Measurements from ENCODE around the gene ACSL3.
"Not testable (repeated sequence)": the region's sequence is repeated elsewhere in the genome, so short reads cannot be mapped to it uniquely, and the experiment has no call there.

GRCh38 chr2:222848031-222848430 is 12.8 kb upstream of the ACSL3 start:
- TF ChIP-seq SUZ12 (IDR thresholded peaks at IDR 0.05; ENCODE audit: extremely low read depth, insufficient read depth, insufficient read length); ZNF274 (IDR thresholded peaks at IDR 0.05; ENCODE audit: low read depth, low read length): not testable (repeated sequence)

All from NT2/D1 (cell line).